CD14-positive monocyte (primary cell): Measurements from ENCODE around the gene AMIGO2. TPM values are rescaled to one million over a fixed set of nuclear protein-coding genes. Genes with fewer than 3 reads are reported as not detected.

Experiments used
- DNase-seq, 3 donors: peaks; one replicate each; pipeline ENCODE4 v3.0.0-alpha.2; 2011 to 2022
- H2AFZ ChIP-seq: 2 replicates; pipeline ENCODE4 v1.6.0; 2012; ENCODE audit warnings: mild to moderate bottlenecking, low read depth, low read length, inconsistent platforms; ENCODE audit not compliant: insufficient read depth, poor library complexity, severe bottlenecking
- H3K27ac ChIP-seq, 2 donors: 1 replicate in 1 of 2; 2 replicates in 1 of 2; pipeline ENCODE4 v1.5.1; 2012 to 2013; ENCODE audit warnings: low read length in 2 of 2, control low read depth in 1 of 2, inconsistent platforms in 1 of 2, low read depth in 1 of 2, mild to moderate bottlenecking in 1 of 2
- H3K27me3 ChIP-seq, 2 donors: one replicate each; pipeline versions ENCODE4 v1.6.0 to v1.6.1; 2011 to 2013; ENCODE audit warnings: low read length in 2 of 2; ENCODE audit not compliant: control insufficient read depth in 2 of 2, insufficient read depth in 2 of 2
- H3K36me3 ChIP-seq, 2 donors: replicated peaks in 1 of 2; 1 replicate in 1 of 2; 2 replicates in 1 of 2; pipeline versions ENCODE4 v1.5.1 to v1.6.1; 2012 to 2013; ENCODE audit warnings: low read length in 2 of 2, control low read depth in 1 of 2, inconsistent platforms in 1 of 2, mild to moderate bottlenecking in 1 of 2; ENCODE audit not compliant: insufficient read depth in 2 of 2, control insufficient read depth in 1 of 2
- H3K4me1 ChIP-seq, 2 donors: 1 replicate in 1 of 2; 2 replicates in 1 of 2; pipeline versions ENCODE4 v1.5.1 to v1.6.1; 2012 to 2013; ENCODE audit warnings: low read length in 2 of 2, control low read depth in 1 of 2, inconsistent platforms in 1 of 2, mild to moderate bottlenecking in 1 of 2, moderate library complexity in 1 of 2; ENCODE audit not compliant: insufficient read depth in 2 of 2, control insufficient read depth in 1 of 2
- H3K4me2 ChIP-seq: replicated peaks from 2 replicates; pipeline ENCODE3; 2012; ENCODE audit warnings: low read length, moderate library complexity, mild to moderate bottlenecking; ENCODE audit not compliant: poor library complexity, severe bottlenecking; ENCODE audit errors: extremely low read depth
- H3K4me3 ChIP-seq, 3 experiments: fragments of 200-600 bp in 1 of 3; sonication (generic) in 1 of 3; replicated peaks in 1 of 3; 1 replicate in 2 of 3; 2 replicates in 1 of 3; pipeline ENCODE4 v1.5.1; 2011 to 2013; ENCODE audit warnings: low read length in 3 of 3, mild to moderate bottlenecking in 3 of 3, control low read depth in 2 of 3, low read depth in 2 of 3, inconsistent platforms in 1 of 3, moderate library complexity in 1 of 3
- H3K79me2 ChIP-seq: 2 replicates; pipeline ENCODE4 v1.6.0; 2012; ENCODE audit warnings: mild to moderate bottlenecking, control low read depth, inconsistent platforms, low read length, moderate library complexity; ENCODE audit not compliant: insufficient read depth
- H3K9ac ChIP-seq: 2 replicates; pipeline ENCODE4 v1.6.0; 2017; ENCODE audit warnings: low read length, mild to moderate bottlenecking; ENCODE audit not compliant: insufficient read depth, poor library complexity, severe bottlenecking
- H3K9me3 ChIP-seq, 2 donors: replicated peaks in 1 of 2; 1 replicate in 1 of 2; 2 replicates in 1 of 2; pipeline versions ENCODE4 v1.5.1 to v1.6.1; 2012 to 2013; ENCODE audit warnings: low read length in 2 of 2, control low read depth in 1 of 2; ENCODE audit not compliant: control insufficient read depth in 1 of 2, insufficient read depth in 1 of 2
- H4K20me1 ChIP-seq: 2 replicates; pipeline ENCODE4 v1.6.0; 2012; ENCODE audit warnings: mild to moderate bottlenecking, low read length, control low read depth, moderate library complexity; ENCODE audit not compliant: insufficient read depth
- H3K27ac Mint-ChIP-seq, 7 donors: one replicate each; pipeline ENCODE4 v1.8.0; 2020; ENCODE audit warnings: mild to moderate bottlenecking in 7 of 7, mixed read lengths in 7 of 7, moderate library complexity in 6 of 7, inconsistent platforms in 2 of 7
- H3K27me3 Mint-ChIP-seq, 3 donors: one replicate each; pipeline ENCODE4 v1.8.0; 2021 to 2022; ENCODE audit warnings: low read depth in 3 of 3, mild to moderate bottlenecking in 3 of 3, mixed read lengths in 3 of 3, moderate library complexity in 3 of 3, inconsistent platforms in 1 of 3
- H3K36me3 Mint-ChIP-seq, 2 donors: one replicate each; pipeline ENCODE4 v1.8.0; 2020; ENCODE audit warnings: mixed read lengths in 2 of 2, inconsistent platforms in 1 of 2, mild to moderate bottlenecking in 1 of 2
- H3K4me1 Mint-ChIP-seq: one replicate; pipeline ENCODE4 v1.8.0; 2020; ENCODE audit warnings: mild to moderate bottlenecking, mixed read lengths
- H3K4me3 Mint-ChIP-seq, 2 donors: one replicate each; pipeline ENCODE4 v1.8.0; 2020; ENCODE audit warnings: mild to moderate bottlenecking in 2 of 2, mixed read lengths in 2 of 2, moderate library complexity in 1 of 2
- H3K9me3 Mint-ChIP-seq, 7 donors: one replicate each; pipeline ENCODE4 v1.8.0; 2020 to 2022; ENCODE audit warnings: mixed read lengths in 7 of 7, mild to moderate bottlenecking in 6 of 7, moderate library complexity in 6 of 7, inconsistent platforms in 2 of 7
- CTCF ChIP-seq: fragments of 200-600 bp; IDR thresholded peaks from one replicate; pipeline ENCODE4 v1.8.0; 2022; ENCODE audit warnings: antibody characterized with exemption, mild to moderate bottlenecking
- WGBS: methylation state at CpG from one replicate; pipeline ENCODE4 v1.1.5; 2013; ENCODE audit warnings: missing lambda C conversion rate; ENCODE audit not compliant: insufficient coverage; 5-methylcytosine and 5-hydroxymethylcytosine counted together
- intact Hi-C, 2 donors: fragments of 100-400 bp; cut with micrococcal nuclease; formaldehyde crosslinking; loops; one replicate each; pipeline versions ENCODE4 v1.15.0 to v1.15.1; 2023
- polyA plus RNA-seq, 3 donors: library from polyadenylated mRNA; depleted of rRNA in 1 of 3; unstranded in 2 of 3; stranded (reverse) in 1 of 3; fragments of 300-500 nt in 2 of 3; fragments of >200 nt in 1 of 3; fragmentation: Illumina TruSeq in 2 of 3; gene quantifications; 1 replicate in 2 of 3; 2 replicates in 1 of 3; pipeline ENCODE4 v1.2.3, GENCODE V29; 2012 to 2021

AMIGO2 gene
- polyA plus RNA-seq, 3 donors, result 0.14 to 0.77 (median 0.21) TPM

GRCh38 chr12:47124451-47124850 lies 44.7 kb upstream of the AMIGO2 start:
- peaks cover 5% of the 10 kb centered on the region for H3K4me1 Mint-ChIP-seq
- H3K27me3 Mint-ChIP-seq, result no peaks in the 10 kb centered on the region
- H3K27ac Mint-ChIP-seq, result no peak overlapping the region
- no CpG with 5 or more reads among the region's 1 CpG for WGBS
- no peak overlapping the region for H3K9ac ChIP-seq
- no peaks in the 10 kb centered on the region for H4K20me1 ChIP-seq
- TF ChIP-seq CTCF, result no peak
- H3K4me3 Mint-ChIP-seq, result no peak overlapping the region
- intact Hi-C loops, result no loop called here
- no peaks in the 10 kb centered on the region for H3K79me2 ChIP-seq
- H3K9me3 Mint-ChIP-seq, result no peaks in the 10 kb centered on the region
- no peak overlapping the region for H3K4me3 ChIP-seq
- H3K9me3 ChIP-seq, result no peaks in the 10 kb centered on the region
- DNase-seq, result no peak
- no peaks in the 10 kb centered on the region for H3K4me1 ChIP-seq
- H3K36me3 ChIP-seq, result no peaks in the 10 kb centered on the region
- H3K36me3 Mint-ChIP-seq, result no peaks in the 10 kb centered on the region
- H2AFZ ChIP-seq, result no peak overlapping the region
- H3K27me3 ChIP-seq, result no peaks in the 10 kb centered on the region
- no peak overlapping the region for H3K27ac ChIP-seq
- H3K4me2 ChIP-seq, result no peak overlapping the region

GRCh38 chr12:47123730-47124129 lies 44.0 kb upstream of the AMIGO2 start:
- intact Hi-C loops, result no loop called here
- Mint-ChIP-seq H3K27me3 (no peaks in the 10 kb centered on the region), H3K4me3 (no peak overlapping the region), H3K4me1 (peaks cover 5% of the 10 kb centered on the region), H3K36me3 (no peaks in the 10 kb centered on the region), H3K9me3 (no peaks in the 10 kb centered on the region), H3K27ac (no peak overlapping the region)
- DNase-seq, result no peak
- no peak overlapping the region for H3K27ac ChIP-seq
- no peak overlapping the region for H3K9ac ChIP-seq
- H4K20me1 ChIP-seq, result no peaks in the 10 kb centered on the region
- H3K4me1 ChIP-seq, result no peaks in the 10 kb centered on the region
- TF ChIP-seq CTCF, result no peak
- H3K27me3 ChIP-seq, result no peaks in the 10 kb centered on the region
- H3K4me2 ChIP-seq, result no peak overlapping the region
- H3K4me3 ChIP-seq, result no peak overlapping the region
- H3K9me3 ChIP-seq, result no peaks in the 10 kb centered on the region
- no peaks in the 10 kb centered on the region for H3K79me2 ChIP-seq
- no CpG with 5 or more reads among the region's 1 CpG for WGBS
- H2AFZ ChIP-seq, result no peak overlapping the region
- H3K36me3 ChIP-seq, result no peaks in the 10 kb centered on the region
